ENCODE measurements around the gene CDC42SE1.

The CDC42SE1 gene

DNA sequence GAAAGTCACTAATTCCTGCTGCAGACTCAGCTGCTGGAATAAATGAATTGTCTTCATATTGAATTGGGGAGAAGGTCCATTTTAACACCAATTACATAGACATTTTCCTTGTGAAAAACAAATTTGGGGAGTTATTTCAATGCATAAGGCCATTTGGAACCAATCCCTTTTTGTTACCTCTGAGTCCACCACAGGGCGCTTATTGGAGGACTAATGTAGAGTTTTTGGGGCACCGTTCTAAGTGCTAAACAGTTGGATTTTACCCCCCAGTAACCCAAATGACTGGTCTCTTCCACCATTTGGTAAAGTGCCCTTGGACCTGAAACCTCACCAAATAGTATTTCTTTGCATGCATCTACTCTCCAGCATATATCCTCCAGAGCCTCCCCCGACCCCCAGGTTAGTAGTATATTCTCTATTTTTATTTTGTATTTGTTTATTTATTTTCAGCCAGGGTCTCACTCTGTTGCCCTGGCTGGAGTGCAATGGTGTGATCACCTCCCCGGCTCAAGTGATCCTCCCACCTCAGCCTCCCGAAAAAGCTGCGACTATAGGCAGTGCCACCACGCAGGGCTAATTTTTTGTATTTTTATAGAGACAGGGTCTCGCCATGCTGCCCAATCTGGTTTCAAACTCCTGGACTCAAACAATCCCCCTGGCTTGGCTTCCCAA is 49.6 kb downstream of the CDC42SE1 start:
- H3K4me3 ChIP-seq (replicated peaks in 1 of 2; ENCODE audit: low read depth in 2 of 2, low read length in 2 of 2), result no peak overlapping the region
- TF ChIP-seq, protein P1, sequence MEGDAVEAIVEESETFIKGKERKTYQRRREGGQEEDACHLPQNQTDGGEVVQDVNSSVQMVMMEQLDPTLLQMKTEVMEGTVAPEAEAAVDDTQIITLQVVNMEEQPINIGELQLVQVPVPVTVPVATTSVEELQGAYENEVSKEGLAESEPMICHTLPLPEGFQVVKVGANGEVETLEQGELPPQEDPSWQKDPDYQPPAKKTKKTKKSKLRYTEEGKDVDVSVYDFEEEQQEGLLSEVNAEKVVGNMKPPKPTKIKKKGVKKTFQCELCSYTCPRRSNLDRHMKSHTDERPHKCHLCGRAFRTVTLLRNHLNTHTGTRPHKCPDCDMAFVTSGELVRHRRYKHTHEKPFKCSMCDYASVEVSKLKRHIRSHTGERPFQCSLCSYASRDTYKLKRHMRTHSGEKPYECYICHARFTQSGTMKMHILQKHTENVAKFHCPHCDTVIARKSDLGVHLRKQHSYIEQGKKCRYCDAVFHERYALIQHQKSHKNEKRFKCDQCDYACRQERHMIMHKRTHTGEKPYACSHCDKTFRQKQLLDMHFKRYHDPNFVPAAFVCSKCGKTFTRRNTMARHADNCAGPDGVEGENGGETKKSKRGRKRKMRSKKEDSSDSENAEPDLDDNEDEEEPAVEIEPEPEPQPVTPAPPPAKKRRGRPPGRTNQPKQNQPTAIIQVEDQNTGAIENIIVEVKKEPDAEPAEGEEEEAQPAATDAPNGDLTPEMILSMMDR (IDR thresholded peaks at IDR 0.05; ENCODE audit: low read depth, low read length), result no peak
- no peak for DNase-seq (ENCODE audit: low read depth in 2 of 2)

DNA sequence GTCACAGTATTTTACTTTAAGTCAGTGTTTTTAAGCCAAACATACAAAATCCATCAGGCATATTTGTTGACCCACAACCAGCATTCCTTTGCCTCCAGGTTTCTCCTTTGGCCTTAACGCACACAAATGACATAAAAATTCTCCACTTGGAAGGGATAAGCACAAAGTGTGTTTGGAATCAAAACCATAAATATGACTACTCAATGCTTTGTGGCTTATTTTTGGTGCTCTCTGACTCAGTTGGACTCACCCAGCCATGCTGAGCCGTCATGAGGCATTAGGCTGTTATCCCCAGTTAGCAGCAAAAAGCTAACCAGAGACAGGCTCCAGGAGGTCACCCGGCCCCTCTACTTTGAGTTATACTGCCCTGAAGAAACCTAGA is 50.2 kb downstream of the CDC42SE1 start:
- H3K4me3 ChIP-seq (replicated peaks in 1 of 2; ENCODE audit: low read depth in 2 of 2, low read length in 2 of 2), result peak overlapping the region; percentile 81 to 99
- peak in 1 of 2 donors; percentile 35 for DNase-seq (ENCODE audit: low read depth in 2 of 2)
- TF ChIP-seq, protein P1 (IDR thresholded peaks at IDR 0.05; ENCODE audit: low read depth, low read length), result no peak

DNA sequence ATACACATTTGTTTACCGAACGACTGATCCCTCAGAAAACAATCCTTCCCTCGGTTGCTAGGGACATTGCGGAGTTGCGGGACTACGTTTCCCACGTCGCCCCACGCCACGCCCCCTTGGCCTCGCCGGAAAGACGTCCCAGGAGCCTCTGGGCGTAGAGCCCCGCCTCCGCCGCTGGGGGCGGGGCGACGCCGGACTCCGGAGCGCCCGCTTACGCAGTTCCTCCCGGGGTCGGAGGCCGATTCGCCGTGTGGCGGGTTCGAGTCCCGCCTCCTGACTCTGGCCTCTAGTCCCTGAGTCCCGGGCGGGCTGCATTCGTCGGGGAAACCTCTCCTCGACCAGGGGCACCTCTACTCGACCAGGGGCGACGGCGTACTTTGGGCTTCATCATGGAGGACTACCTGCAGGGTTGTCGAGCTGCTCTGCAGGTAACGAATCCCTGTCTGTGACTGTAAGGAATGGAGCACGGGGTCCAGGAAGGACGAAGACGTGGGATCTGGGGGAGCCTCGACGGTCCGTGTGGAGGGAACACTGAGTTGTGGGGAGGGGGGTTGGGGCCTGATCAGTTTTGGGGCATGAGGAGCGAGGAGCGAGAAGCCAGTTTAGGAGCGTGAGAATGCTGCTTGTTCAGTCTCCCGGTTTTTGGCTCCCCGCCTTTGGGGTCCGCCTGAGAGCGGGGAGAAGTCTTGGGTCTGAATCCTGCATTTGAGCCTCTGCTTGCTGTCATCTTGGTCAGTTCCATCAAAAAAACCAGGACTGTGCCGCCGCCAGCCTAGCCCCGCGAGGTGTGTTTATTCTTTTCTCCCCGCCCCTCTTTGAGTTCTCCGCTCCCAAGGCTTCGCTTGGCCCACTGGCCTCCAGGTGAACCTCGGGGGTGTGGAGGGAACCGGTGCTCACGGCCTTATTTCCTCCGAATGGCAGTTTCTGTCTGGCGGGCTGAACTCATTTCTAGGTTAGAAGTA is 50.9 kb downstream of the CDC42SE1 start, which contains the start of gene PRUNE1:
PRUNE1 (plus strand) TSS at position 206 of the 962 bp plus-strand sequence; CDS start at position 390, 184 bp downstream.
- peak within 1 kb of the TSS; percentile 81 to 99 for H3K4me3 ChIP-seq (replicated peaks in 1 of 2; ENCODE audit: low read depth in 2 of 2, low read length in 2 of 2)
- peak; percentile 98 to 99 for DNase-seq (ENCODE audit: low read depth in 2 of 2)
- TF ChIP-seq, protein P1 (IDR thresholded peaks at IDR 0.05; ENCODE audit: low read depth, low read length), result no peak

DNA sequence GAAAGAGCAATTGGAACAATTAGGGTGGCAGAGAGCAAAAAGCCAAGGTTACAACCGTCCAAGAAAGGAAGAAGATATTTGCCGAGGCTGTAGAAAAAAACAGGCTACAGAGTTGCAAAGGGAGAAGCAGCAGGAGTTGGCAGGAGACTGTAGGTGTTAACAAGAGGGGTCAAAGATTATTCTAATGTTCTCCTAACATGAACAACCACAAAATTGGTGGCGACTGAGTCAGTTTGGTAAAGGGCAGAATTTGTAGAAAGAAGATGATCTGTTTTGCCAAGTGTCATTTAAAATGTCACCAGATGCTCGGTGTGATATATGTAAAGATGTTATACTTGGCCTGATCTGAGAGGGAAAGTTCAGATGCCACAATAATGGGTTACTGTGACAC is 51.6 kb downstream of the CDC42SE1 start:
- no peak for DNase-seq (ENCODE audit: low read depth in 2 of 2)
- peak overlapping the region in 1 of 2 donors; percentile 2 for H3K4me3 ChIP-seq (replicated peaks in 1 of 2; ENCODE audit: low read depth in 2 of 2, low read length in 2 of 2)

DNA sequence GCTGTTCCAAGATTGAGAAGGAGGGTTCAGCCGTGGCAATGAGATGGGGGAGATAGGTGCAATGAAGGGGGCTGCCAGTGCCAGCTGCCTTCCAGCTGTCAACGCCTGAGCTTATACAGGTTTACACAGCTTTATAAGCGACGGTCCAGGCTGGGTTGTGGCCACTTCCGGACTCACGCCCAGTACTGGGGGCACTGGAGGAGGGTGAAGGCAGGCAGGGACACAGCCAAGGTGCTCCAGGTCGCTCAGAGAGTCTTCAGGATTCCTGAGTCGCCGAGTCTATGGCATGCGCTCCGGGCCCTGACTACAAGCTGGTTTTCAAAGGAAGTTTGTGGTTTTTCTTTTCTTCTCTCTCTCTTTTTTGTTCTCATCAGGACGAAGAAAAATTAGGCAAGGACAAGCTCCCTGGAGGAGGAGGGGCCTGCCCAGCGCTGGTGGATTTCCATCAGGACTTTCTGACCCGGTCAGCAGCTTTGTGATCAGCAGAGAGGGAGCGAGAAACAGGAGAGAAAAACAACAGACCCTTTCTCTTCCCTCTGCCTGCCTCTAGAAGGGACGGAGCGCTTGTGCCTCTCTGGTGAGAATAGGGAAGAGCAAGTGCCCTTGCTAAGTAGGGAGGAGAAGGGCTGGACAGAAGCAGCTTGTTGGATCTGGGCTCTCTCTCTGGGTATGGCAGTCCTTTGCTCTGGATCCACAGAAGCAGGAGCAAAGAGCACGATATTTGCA is 52.9 kb downstream of the CDC42SE1 start, which contains the start of gene MINDY1:
MINDY1 (minus strand) TSS at position 576 of the 726 bp plus-strand sequence. CDS start 4,285 bp downstream, outside the sequence.
- TF ChIP-seq, protein P1 (IDR thresholded peaks at IDR 0.05; ENCODE audit: low read depth, low read length), result peak; percentile 65
- peak within 1 kb of the TSS; percentile 61 to 63 for H3K4me3 ChIP-seq (replicated peaks in 1 of 2; ENCODE audit: low read depth in 2 of 2, low read length in 2 of 2)
- DNase-seq (ENCODE audit: low read depth in 2 of 2), result peak; percentile 87 to 93

More for the DNA sequence above, 51.6 kb downstream of the CDC42SE1 start:
- TF ChIP-seq, protein P1 (IDR thresholded peaks at IDR 0.05; ENCODE audit: low read depth, low read length), result no peak

DNA sequence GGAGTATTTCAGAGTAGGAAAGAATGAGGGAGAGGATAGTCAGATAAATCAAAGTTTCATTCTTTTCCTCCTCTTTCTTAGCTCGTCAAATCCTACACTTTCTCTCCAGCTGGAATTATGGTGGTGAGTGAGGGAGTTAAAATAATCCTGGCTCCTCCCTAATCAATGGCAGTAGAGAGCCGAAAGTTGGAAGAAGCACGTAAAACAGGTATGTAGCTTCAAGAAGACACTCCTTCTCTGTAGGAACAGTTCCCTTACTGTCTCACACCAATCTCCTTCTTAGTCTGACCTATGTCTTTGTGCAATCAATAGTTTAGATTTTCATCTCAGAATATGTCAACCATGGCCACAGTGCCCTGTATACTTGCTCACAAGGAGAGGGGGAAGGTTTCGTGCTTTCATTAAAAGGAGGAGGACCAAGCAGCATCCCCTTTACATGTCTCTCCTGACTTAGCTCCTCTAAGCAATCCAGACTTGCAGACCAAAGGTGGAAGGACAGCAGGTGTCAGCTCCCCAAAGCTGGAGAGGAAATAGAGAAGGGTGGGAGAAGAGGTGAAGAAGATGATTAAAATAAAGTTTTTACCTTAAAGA is 53.6 kb downstream of the CDC42SE1 start:
- TF ChIP-seq, protein P1 (IDR thresholded peaks at IDR 0.05; ENCODE audit: low read depth, low read length), result no peak
- no peak for DNase-seq (ENCODE audit: low read depth in 2 of 2)
- H3K4me3 ChIP-seq (replicated peaks in 1 of 2; ENCODE audit: low read depth in 2 of 2, low read length in 2 of 2), result peak overlapping the region; percentile 61 to 63
